Islet of Langerhans (tissue), 1 donor: Measurements from ENCODE around the gene OR10G8.

Experiments used
- FAIRE-seq: peaks from one replicate; lab custom pipeline; 2011; peaks lifted over from hg19 to GRCh38; lab: Jason Lieb, UNC

OR10G8 gene

GRCh38 chr11:124078591-124078990, 52.0 kb downstream of the OR10G8 start:
- FAIRE-seq: no peak

- no peak for FAIRE-seq
These were observed 53.2 kb downstream of the OR10G8 start for GRCh38 chr11:124079631-124080326.
